ENCODE results near the gene TGFBR2.

The TGFBR2 gene

GRCh38 chr3:30600572-30600971 lies 5.8 kb upstream of the TGFBR2 start:
- DNase-seq (ENCODE audit: low read depth in 1 of 2, low spot score in 1 of 2): no peak

DNA sequence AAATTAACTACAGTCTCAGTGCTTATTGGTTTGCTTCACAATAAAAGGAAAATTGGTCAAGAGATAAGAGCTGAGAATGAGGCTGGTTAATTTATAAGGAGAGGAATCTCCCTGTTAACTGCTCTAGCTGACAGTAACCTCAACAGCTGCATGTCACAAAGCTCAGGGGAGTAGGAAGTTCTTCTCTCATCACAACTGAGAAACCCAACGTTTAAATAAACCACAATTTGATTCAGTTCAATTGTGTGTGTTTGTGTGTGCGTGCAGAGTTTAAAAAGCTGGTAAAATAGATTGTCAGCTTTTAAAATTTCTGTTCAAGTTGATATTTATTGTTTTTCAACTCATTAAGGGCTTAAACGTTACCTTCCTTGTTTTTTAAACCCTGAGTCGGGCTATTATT lies 3.5 kb upstream of the TGFBR2 start:
- no peak for DNase-seq (ENCODE audit: low read depth in 1 of 2, low spot score in 1 of 2)

- no peak for DNase-seq (ENCODE audit: low read depth in 1 of 2, low spot score in 1 of 2)
These were observed 2.3 kb upstream of the TGFBR2 start for GRCh38 chr3:30604093-30604492.

DNA sequence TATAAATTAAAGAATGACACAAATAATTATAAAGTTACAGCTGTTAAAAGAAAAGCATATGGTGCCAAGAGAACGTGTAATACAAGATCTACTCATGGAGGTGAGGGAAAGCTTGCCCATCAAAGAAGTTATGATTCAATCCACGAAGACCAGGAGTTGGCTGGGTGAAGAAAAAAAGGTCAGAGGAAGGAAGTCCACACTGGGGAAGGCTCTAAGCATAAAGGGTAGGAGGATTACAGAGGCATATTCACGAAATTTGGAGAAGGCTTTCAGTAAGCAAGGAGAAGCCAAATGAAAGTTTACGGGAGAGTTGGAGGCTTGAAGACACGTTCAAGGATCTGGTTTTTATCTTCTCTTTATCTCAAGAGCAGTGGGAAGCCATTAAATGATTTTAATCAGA lies 1.8 kb upstream of the TGFBR2 start:
- DNase-seq (ENCODE audit: low read depth in 1 of 2, low spot score in 1 of 2): no peak

GRCh38 chr3:30605005-30605404 lies 1.4 kb upstream of the TGFBR2 start:
- DNase-seq (ENCODE audit: low read depth in 1 of 2, low spot score in 1 of 2): no peak

- no peak for DNase-seq (ENCODE audit: low read depth in 1 of 2, low spot score in 1 of 2)
These were observed 598 bp upstream of the TGFBR2 start for GRCh38 chr3:30605706-30606300.

DNA sequence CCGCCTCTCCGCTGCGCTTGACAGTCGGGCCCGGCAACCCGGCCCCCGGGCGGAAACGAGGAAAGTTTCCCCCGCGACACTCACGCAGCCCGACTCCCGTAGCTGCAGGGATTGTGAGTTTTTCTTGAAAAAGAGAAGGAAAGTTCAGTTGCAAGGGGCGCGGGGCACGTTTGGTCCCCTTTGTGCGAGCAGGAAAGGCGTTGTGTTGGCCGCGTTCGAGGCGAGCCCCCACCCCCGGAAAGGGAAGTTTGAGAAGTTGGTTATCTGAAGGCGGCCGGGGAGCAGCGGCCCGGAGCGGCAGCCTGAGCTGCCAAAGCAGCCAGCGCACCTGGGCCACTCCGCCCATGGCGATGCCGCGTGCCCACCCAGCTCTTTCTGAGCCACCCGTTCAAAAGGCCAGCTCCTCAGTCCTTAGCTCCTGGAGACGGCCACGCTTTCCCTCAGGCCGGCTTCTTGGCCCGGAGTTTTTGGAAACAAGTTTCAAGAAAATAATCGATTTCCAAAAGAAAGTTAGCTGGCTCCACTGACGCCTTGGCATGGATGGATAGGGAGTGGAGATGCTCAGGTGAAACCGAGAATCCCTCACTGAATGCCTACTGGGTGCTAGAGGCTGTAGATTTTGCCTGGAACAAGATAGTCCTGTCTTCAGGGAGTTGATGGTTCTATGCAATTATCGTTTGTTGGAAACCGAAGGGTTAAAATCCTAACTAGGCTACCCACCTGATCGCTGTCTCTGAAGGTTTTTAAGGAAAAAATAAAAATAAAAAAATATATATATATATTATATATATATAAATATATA lies 832 bp downstream of the TGFBR2 start:
- peak in 1 of 2 donors; percentile 49 for DNase-seq (ENCODE audit: low read depth in 1 of 2, low spot score in 1 of 2)

- DNase-seq (ENCODE audit: low read depth in 1 of 2, low spot score in 1 of 2): no peak
These were observed 2.2 kb downstream of the TGFBR2 start for GRCh38 chr3:30608598-30608947.

DNA sequence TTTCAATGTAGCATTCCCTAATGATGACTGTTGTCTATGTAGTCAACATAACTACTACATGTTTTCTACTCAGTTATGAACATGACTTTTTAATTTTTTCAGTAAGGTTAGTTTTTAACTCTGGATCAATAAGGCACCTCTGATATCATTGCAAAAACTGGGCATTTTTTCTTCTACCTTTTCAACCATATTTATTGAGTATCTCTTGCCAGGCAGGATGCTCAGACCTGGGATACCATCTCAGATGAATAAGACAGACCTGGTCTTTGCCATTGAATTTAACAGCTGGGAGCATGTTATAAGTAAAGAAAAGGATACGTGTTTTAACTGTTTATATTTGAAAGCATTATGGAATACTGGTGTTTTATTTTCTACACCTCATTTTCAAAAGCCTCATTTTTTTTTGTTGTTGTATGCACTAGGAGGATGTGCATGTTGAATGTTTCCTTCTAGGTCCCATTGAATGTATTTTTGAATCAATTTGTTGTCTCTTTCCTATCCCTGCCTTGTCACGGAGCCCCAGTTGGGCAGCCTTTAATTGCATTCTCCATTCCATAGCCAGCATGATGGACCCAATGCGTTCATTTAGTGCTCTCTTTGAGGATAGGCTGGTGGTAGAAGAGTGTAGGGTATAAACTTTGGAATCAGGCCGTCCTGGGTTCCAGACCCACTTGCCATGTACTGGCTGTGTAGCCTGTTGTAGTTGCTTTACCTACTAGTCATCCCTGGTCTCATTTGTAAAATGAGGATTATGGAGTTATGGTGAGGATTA lies 3.7 kb downstream of the TGFBR2 start:
- DNase-seq (ENCODE audit: low read depth in 1 of 2, low spot score in 1 of 2): no peak

DNA sequence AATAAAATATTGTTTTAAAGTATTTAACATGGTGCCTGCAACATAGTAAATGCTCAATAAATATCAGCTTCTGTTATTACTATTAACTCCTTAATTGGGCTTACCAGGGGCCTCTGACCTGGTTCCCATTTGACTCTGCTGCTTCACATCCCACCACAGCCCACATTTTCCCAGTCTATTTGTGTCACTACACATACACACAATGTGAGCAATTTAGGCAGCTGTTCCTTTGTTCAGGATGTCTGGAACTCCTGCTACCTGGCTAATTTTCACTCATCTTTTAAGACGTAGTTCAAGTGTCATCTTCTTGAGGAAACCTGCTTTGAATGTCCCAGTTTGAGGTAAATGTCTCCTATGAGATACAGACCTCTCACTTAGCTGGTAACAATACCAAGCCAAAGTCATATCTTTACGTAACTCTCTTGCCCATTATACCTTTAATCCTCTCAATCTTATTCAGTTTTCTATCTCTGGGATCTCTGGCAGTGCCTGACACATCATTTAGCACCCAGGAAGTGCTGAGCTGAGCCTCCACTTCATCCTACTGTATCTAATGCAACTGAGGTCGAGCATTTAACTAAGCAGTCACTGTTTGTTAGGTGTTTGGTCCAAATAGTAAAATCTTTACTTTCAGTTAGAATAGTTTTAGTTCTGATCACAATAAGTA lies 4.4 kb downstream of the TGFBR2 start:
- DNase-seq (ENCODE audit: low read depth in 1 of 2, low spot score in 1 of 2): no peak

- no peak for DNase-seq (ENCODE audit: low read depth in 1 of 2, low spot score in 1 of 2)
These were observed 5.4 kb downstream of the TGFBR2 start for GRCh38 chr3:30611613-30612436.

DNA sequence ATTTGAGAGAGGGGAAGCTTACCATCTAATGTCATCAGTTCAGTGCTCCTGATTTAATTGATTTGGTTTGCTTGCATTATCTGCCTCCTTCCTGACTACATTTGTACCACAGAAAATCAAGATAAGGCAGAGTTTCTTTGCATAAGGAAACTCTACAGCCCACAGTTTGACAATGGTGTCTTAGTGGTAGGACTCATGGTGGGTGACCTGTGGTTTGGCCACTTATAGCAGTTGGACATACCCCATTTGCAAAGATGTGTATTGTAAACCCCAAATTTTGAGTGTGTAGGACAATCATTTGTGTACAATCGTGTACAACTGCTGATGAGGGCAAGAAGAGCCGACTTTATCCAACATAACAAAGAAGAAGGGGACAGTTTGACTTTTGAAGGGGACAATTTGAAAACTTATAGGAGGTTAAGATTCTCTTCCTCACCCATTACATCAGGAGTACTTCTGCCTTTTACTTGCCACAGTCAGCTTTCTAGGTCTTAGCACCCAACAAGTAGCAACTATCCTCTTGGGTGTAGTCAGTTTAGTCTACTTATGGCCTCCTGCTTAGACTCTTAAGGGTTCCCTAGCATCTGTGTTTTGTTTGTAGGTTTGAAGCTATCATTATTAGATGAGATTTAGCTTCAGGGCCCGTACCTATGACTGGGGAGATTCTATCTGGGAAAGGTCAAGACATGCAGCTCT lies 6.2 kb downstream of the TGFBR2 start:
- DNase-seq (ENCODE audit: low read depth in 1 of 2, low spot score in 1 of 2): no peak

DNA sequence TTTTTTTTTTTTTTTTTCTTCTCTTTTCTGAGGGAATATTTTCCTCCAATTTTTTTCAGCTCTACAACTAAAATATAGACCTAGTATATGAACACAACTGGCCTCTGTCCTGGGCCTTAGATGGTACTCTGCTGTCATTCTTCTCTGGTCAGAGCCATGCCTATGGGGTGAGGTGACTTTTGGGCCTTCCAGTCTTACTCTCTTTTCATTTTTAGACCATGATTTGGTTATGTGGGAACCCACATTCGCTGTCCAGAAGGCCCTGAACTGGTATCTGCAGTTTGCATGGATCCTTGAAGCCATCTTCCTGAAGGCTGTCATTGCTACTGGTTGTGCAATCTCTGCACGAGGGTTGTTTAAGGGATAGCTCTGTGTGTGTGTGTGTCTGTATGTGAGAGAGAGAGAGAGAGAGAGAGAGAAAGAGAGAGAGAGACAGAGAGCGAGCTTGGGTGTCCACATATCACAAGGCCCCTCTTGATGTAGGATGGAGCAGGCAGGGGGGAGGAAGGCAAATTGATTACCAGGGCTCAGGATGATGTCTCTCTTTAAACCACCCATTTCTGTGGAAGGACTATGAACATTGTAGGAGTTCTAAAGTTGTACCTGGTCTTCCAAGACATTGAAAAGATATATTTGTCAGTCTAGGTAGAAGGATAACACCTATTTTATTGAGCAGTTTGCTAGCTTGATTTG lies 6.9 kb downstream of the TGFBR2 start:
- DNase-seq (ENCODE audit: low read depth in 1 of 2, low spot score in 1 of 2): no peak

GRCh38 chr3:30614373-30614772 lies 8.0 kb downstream of the TGFBR2 start:
- no peak for DNase-seq (ENCODE audit: low read depth in 1 of 2, low spot score in 1 of 2)

GRCh38 chr3:30614943-30615342 lies 8.5 kb downstream of the TGFBR2 start:
- DNase-seq (ENCODE audit: low read depth in 1 of 2, low spot score in 1 of 2): no peak

DNA sequence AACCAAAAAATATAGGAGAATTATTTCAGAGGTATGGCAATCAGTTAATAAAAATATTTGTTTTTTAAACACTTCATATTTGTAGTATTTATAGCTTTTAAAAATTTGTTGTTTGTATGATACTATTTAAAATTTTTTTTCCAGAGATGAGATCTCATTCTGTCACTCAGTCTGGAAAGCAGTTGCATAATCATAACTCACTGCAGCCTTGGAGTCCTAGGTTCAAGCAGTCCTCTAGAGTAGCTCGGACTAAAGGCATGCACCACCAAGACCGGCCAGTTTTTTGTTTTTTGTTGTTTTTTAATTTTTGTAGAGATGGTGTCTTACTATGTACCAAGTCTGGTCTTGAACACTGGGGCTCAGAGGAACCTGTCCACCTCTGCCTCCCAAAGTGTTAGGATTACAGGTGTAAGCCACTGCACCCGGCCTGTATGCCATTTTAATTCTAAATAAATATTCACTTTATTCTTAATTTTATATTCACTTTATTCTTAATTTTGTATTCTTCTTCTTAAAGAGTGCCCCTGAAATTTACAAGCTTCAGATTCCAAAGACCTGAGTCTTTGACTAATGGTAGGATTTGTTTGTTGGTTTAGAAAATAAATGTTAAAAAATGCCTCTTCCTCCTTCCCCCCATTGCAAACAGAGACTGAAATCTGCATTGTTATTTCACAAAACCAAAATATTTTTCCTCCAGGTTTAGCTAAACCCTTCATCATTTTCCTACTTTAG lies 9.4 kb downstream of the TGFBR2 start:
- no peak for DNase-seq (ENCODE audit: low read depth in 1 of 2, low spot score in 1 of 2)

GRCh38 chr3:30616347-30617027 lies 10.1 kb downstream of the TGFBR2 start:
- no peak for DNase-seq (ENCODE audit: low read depth in 1 of 2, low spot score in 1 of 2)

DNA sequence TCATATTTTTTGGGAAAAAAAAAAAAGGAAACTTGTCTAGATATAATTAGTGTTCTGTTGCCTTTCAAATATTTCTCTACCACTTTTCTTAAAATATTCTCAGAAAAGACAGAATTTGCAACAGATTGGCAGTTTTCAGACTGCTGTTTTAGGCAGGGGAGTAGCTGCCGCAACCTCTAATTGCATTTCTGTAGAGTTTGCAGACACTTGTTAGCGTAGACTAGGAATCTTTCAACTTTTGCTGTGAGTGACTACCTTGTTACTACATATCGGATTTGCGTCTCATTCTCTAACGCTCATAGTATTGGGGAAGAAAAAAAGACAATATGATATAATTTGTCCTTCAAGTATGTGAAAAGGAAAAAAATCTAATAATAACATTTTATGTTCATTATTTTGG lies 10.7 kb downstream of the TGFBR2 start:
- no peak for DNase-seq (ENCODE audit: low read depth in 1 of 2, low spot score in 1 of 2)
